HFFc6 (cell line): ENCODE results near the gene RALGPS1. TPM values are rescaled to one million over a fixed set of nuclear protein-coding genes. Genes with fewer than 3 reads are reported as not detected.
A peak's percentile ranks its signal among the peaks of the same experiment; 100 is the strongest.
"Not testable (repeated sequence)": the region's sequence is repeated elsewhere in the genome, so short reads cannot be mapped to it uniquely, and the experiment has no call there.

ENCODE experiments used
- DNase-seq: peaks from one replicate; pipeline ENCODE4 v3.0.0-alpha.2; 2018
- H3K27ac Mint-ChIP-seq: 2 replicates; pipeline ENCODE4 v1.8.0; 2020; ENCODE audit warnings: mild to moderate bottlenecking, mixed read lengths
- H3K27me3 Mint-ChIP-seq: 2 replicates; pipeline ENCODE4 v1.8.0; 2021; ENCODE audit warnings: mild to moderate bottlenecking, moderate library complexity, mixed read lengths; ENCODE audit not compliant: insufficient read depth
- H3K36me3 Mint-ChIP-seq: 2 replicates; pipeline ENCODE4 v1.8.0; 2021; ENCODE audit warnings: low read depth, mixed read lengths
- H3K4me1 Mint-ChIP-seq: 2 replicates; pipeline ENCODE4 v1.8.0; 2020; ENCODE audit warnings: low read depth, mixed read lengths
- H3K4me3 Mint-ChIP-seq: 2 replicates; pipeline ENCODE4 v1.8.0; 2020; ENCODE audit warnings: mild to moderate bottlenecking, moderate library complexity, mixed read lengths
- H3K9me3 Mint-ChIP-seq: 2 replicates; pipeline ENCODE4 v1.8.0; 2020; ENCODE audit warnings: mild to moderate bottlenecking, mixed read lengths
- CTCF ChIP-seq: fragments of 200-600 bp; sonication (generic); IDR thresholded peaks from 2 replicates; pipeline ENCODE4 v1.5.0; 2021; ENCODE audit warnings: antibody characterized with exemption, mild to moderate bottlenecking
- total RNA-seq, 6 experiments: library from RNA; stranded (reverse); fragmentation: NEBNext Ultra II Directional; extraction: Animal tissue kit (Norgen Biotek cat#: 25700); gene quantifications; 2 replicates in 1 of 6; 3 replicates in 5 of 6; pipeline ENCODE4 v1.2.3, GENCODE V29; 2021

RALGPS1 gene
- total RNA-seq, 6 experiments from 2014 or later, result 0.68 to 1.6 (median 1.1) TPM

DNA sequence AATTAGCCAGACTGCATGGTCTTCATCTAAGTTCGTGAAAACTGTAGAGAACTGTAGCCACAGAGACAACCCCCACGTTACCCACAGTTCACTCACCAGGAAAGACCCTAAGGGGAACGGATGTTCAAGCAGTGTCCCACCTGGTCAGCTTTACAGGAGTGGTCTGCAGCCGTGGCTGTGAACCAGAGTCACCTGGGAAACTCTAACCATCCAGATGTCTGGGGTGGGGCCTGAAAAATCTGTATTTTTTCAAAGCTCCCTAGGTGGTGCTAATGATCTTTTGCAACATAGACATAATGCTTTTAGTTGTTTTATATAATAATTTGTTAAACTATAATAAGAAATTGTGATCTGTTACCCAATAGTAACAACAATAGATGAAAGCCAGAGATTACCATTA, 255.5 kb downstream of the RALGPS1 start:
- H3K4me3 Mint-ChIP-seq, result no peak overlapping the region
- no peak for DNase-seq
- no peaks in the 10 kb centered on the region for H3K36me3 Mint-ChIP-seq
- peak; percentile 22; the same call in 1 of the 2 replicates for TF ChIP-seq CTCF
- H3K9me3 Mint-ChIP-seq, result no peaks in the 10 kb centered on the region
- H3K27ac Mint-ChIP-seq, result no peak overlapping the region
- peaks cover 15% of the 10 kb centered on the region for H3K4me1 Mint-ChIP-seq
- peaks cover 6% of the 10 kb centered on the region for H3K27me3 Mint-ChIP-seq

GRCh38 chr9:127170652-127171051, 256.1 kb downstream of the RALGPS1 start:
- DNase-seq, result no peak
- H3K4me1 Mint-ChIP-seq, result peaks cover 15% of the 10 kb centered on the region
- H3K4me3 Mint-ChIP-seq, result no peak overlapping the region
- H3K9me3 Mint-ChIP-seq, result no peaks in the 10 kb centered on the region
- H3K27me3 Mint-ChIP-seq, result peaks cover 6% of the 10 kb centered on the region
- no peak overlapping the region for H3K27ac Mint-ChIP-seq
- H3K36me3 Mint-ChIP-seq, result no peaks in the 10 kb centered on the region
- TF ChIP-seq CTCF, result no peak

DNA sequence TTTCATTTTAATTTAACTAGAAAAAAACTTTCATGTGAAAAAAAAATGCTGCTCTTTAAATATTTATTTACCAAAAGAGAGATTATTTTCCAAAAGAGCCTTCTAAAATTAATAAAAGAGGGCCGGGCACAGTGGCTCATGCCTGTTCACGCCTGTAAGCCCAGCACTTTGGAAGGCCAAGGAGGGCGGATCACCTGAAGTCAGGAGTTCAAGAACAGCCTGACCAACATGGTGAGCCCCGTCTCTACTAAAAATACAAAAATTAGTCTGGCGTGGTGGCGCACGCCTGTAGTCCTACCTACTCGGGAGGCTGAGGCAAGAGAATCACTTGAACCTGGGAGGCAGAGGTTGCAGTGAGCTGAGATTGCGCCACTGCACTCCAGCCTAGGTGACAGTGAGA, 256.8 kb downstream of the RALGPS1 start:
- H3K27ac Mint-ChIP-seq, H3K36me3 Mint-ChIP-seq, H3K27me3 Mint-ChIP-seq, H3K9me3 Mint-ChIP-seq, H3K4me3 Mint-ChIP-seq, DNase-seq: not testable (repeated sequence)
- H3K4me1 Mint-ChIP-seq, result peaks cover 15% of the 10 kb centered on the region

DNA sequence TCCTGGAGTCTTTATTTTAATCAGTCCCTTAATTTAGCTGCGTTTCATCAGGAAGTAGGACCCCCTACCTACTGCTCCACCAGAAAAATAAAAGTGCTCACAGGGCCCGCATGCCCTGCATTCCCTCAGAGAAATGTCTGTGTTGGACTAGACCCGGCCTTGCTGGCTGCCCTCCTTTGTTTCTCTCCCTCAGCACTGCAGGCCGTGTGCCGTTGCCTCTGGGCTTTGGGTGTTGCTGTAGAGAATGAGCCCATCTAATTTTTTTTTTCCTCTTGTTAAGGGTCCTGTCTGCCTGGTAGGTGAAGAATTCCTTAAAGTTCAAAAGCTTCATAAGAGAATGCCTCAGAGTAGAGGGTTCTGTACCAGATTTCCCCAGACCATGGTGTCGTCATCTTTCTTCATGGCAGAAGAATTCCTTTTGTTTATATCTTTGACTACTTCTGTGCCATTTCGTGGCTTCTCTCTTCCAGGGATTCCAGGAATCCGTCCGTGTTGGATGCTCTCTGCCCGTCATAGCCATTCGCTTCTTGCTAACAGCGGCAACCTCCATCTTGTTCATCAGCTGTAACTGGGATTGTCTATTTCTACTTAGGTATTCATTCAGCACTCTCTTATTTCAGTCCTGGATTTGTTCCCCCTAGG, 257.6 kb downstream of the RALGPS1 start:
- Mint-ChIP-seq H3K27ac (no peak overlapping the region), H3K27me3 (peaks cover 5% of the 10 kb centered on the region), H3K9me3 (no peaks in the 10 kb centered on the region), H3K4me1 (0 out of 2 replicates have a peak, but pooled peaks cover 7% of the 10 kb centered on the region), H3K4me3 (no peak overlapping the region), H3K36me3 (no peaks in the 10 kb centered on the region)
- no peak for DNase-seq
- TF ChIP-seq CTCF, result no peak

DNA sequence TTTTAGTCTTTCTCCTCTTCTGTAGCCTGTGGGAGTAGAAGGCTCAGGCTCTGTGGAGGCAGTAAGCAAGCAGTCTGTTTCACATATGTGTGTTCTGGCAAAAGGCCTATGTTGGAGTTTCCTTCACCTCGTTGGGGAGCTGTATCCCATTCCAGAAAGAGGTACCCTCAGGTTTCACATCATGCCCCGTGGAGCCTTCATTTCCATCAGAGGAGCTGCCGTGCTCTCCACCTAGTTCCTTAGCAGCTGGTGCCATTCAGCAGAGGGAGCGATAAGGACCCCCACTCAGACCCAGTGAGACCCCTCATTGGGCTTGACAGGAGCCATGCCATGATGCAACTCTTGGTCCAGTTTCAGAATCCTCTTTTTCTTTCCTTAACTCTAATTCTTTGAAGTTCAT, 258.5 kb downstream of the RALGPS1 start:
- Mint-ChIP-seq H3K27me3 (peaks cover 7% of the 10 kb centered on the region), H3K36me3 (no peaks in the 10 kb centered on the region), H3K4me1 (0 out of 2 replicates have a peak, but pooled peaks cover 7% of the 10 kb centered on the region), H3K27ac (no peak overlapping the region), H3K9me3 (no peaks in the 10 kb centered on the region), H3K4me3 (no peak overlapping the region)
- no peak for TF ChIP-seq CTCF
- DNase-seq, result no peak

DNA sequence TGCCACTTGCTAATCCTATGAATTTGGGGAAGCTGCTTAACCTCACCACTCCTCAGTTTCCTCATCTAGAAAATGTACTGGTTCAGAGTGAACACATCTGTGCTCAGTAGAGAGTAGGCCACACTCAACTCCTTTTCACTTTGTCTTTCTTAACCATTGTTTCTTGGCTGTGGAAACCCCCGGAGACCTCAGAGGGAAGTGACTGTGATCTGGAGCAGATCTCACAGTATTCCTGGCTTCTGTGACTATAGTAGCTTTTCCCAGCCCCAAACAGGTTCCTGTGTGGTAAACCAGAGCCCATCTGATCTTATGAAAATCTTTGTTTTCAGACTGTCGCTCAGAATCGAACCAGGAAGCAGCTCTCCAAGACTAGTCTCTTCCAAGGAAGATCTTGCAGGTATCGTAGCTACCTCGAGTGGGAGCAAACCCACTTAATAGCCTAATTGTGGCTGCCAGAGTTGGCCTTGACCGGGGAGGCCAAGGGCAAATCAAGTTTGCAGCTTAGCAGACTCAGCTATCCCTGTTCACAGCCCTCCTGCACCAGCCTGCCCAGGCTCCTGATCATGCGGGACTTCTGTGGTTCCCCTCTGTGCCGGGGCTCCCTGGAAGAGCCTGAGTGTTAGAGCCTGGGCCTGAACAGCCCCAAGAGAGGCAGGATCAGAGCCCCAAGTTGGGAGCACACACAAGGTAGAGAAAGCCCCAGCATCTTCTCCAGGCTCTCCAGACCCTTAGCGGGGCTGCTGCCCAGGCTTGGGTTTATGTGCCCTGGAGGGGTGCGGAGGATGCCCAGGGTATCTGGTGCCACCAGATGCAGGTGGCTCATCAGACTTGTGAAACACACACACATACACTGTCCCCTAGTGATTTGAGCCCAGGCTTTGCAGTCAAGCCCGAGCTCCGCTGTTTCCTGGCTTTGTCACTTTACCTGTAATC, 260.1 kb downstream of the RALGPS1 start:
- Mint-ChIP-seq H3K9me3 (no peaks in the 10 kb centered on the region), H3K4me1 (0 out of 2 replicates have a peak, but pooled peaks cover 7% of the 10 kb centered on the region), H3K27ac (no peak overlapping the region), H3K27me3 (peaks cover 11% of the 10 kb centered on the region; the same call in 1 of the 2 replicates), H3K4me3 (no peak overlapping the region), H3K36me3 (no peaks in the 10 kb centered on the region)
- TF ChIP-seq CTCF, result no peak
- DNase-seq, result no peak
